Transverse colon (tissue), 4 donors: Measurements from ENCODE around the gene SARDH. TPM values are rescaled to one million over a fixed set of nuclear protein-coding genes. Genes with fewer than 3 reads are reported as not detected.

Experiments used
- DNase-seq: peaks from one replicate; pipeline ENCODE4 v3.0.0-alpha.2; 2019
- H3K27ac ChIP-seq, 4 donors: fragments of 200-600 bp; sonication (generic); 2 replicates each; pipeline ENCODE4 v1.5.1; 2016 to 2018; ENCODE audit warnings: inconsistent platforms in 4 of 4
- H3K27me3 ChIP-seq: fragments of 200-600 bp; sonication (generic); 2 replicates; pipeline ENCODE4 v1.5.1; 2017; ENCODE audit warnings: inconsistent platforms
- H3K36me3 ChIP-seq, 4 donors: fragments of 200-600 bp; sonication (generic); 2 replicates each; pipeline ENCODE4 v1.5.1; 2017 to 2019; ENCODE audit warnings: inconsistent platforms in 4 of 4
- H3K4me1 ChIP-seq, 4 donors: fragments of 200-600 bp; sonication (generic); 2 replicates each; pipeline ENCODE4 v1.5.1; 2017 to 2020; ENCODE audit warnings: inconsistent platforms in 4 of 4
- H3K4me3 ChIP-seq, 4 donors: fragments of 200-600 bp; sonication (generic); 1 replicate in 1 of 4; 2 replicates in 3 of 4; pipeline versions ENCODE4 v1.5.1 to v1.6.1; 2017 to 2019; ENCODE audit warnings: inconsistent platforms in 4 of 4
- H3K9me3 ChIP-seq, 2 donors: fragments of 200-600 bp; sonication (generic); 2 replicates each; pipeline ENCODE4 v1.5.1; 2017 to 2019; ENCODE audit warnings: inconsistent platforms in 2 of 2
- CTCF ChIP-seq, 5 experiments: fragments of 200-600 bp in 3 of 5; fragments of 450-650 bp in 2 of 5; sonication (generic) in 3 of 5; IDR thresholded peaks; 1 replicate in 2 of 5; 2 replicates in 3 of 5; pipeline ENCODE4 v1.5.1; 2016 to 2017; ENCODE audit warnings: antibody characterized with exemption in 5 of 5, inconsistent platforms in 3 of 5, mild to moderate bottlenecking in 2 of 5, moderate library complexity in 1 of 5
- EP300 ChIP-seq: sonication (generic); formaldehyde crosslinking; IDR thresholded peaks from one replicate; pipeline ENCODE4 v1.6.1; 2017; ENCODE audit warnings: antibody characterized with exemption, low read depth
- POLR2A ChIP-seq: fragments of 450-650 bp; IDR thresholded peaks from one replicate; pipeline ENCODE4 v1.6.1; 2016; ENCODE audit warnings: antibody characterized with exemption, mild to moderate bottlenecking, moderate library complexity
- POLR2AphosphoS5 ChIP-seq, 3 donors: sonication (generic); formaldehyde crosslinking; IDR thresholded peaks; one replicate each; pipeline ENCODE4 v1.6.1; 2016; ENCODE audit warnings: antibody characterized with exemption in 3 of 3
- WGBS, 2 donors: methylation state at CpG; one replicate each; pipeline ENCODE4 v1.1.5; 2018; ENCODE audit warnings: low coverage in 1 of 2; 5-methylcytosine and 5-hydroxymethylcytosine counted together
- in situ Hi-C, 4 donors: fragments of 200-750 bp; cut with MboI; loops; one replicate each; pipeline versions ENCODE4 v1.15.0 to v1.15.1; 2017; ENCODE audit warnings: low sequenced_read_pairs in 3 of 4, low pct_ligation_motif_present in 1 of 4, low pct_unique_long_range_greater_than_20kb in 1 of 4
- intact Hi-C: fragments of 100-400 bp; cut with DNase I; formaldehyde crosslinking; loops from one replicate; pipeline ENCODE4 v1.15.1; 2023; ENCODE audit warnings: low total_unique reads
- total RNA-seq, 4 donors: library from RNA; depleted of rRNA; stranded (reverse); fragments of >200 nt; gene quantifications; one replicate each; pipeline ENCODE4 v1.1.0, GENCODE V29; 2016

Gene SARDH
- total RNA-seq, 4 donors from 2014 or later: 0.68 to 1.1 (median 0.95) TPM; not detected in 1

GRCh38 chr9:133770076-133770777, 32.1 kb upstream of the SARDH start:
- intact Hi-C loops: no loop called here
- Histone ChIP-seq H3K4me3 (no peak overlapping the region), H3K9me3 (peaks cover 0 to 7% of the 10 kb centered on the region in 2 donors), H3K36me3 (peaks cover 0 to 20% (median 5%) of the 10 kb centered on the region in 4 donors), H3K27me3 (no peaks in the 10 kb centered on the region), H3K4me1 (no peaks in the 10 kb centered on the region), H3K27ac (no peak overlapping the region)
- no peak for TF ChIP-seq CTCF (IDR thresholded peaks at IDR 0.05)
- TF ChIP-seq POLR2A: no peak
- TF ChIP-seq POLR2AphosphoS5 (IDR thresholded peaks at IDR 0.05): no peak
- TF ChIP-seq EP300: no peak
- in situ Hi-C loops: no loop called here
- WGBS, 2 donors: 80 to 85% methylated on average over 1 to 15 of the region's 16 CpGs
- DNase-seq: no peak

- in situ Hi-C loops: no loop called here
- no peaks in the 10 kb centered on the region for H3K4me1 ChIP-seq
- TF ChIP-seq POLR2AphosphoS5 (IDR thresholded peaks at IDR 0.05) (no peak), CTCF (IDR thresholded peaks at IDR 0.05) (no peak), EP300 (no peak), POLR2A (no peak)
- no peaks in the 10 kb centered on the region for H3K27me3 ChIP-seq
- peaks cover 0 to 7% of the 10 kb centered on the region in 2 donors for H3K9me3 ChIP-seq
- no peak for DNase-seq
- H3K36me3 ChIP-seq: peaks cover 0 to 14% (median 5%) of the 10 kb centered on the region in 4 donors
- no peak overlapping the region for H3K4me3 ChIP-seq
- intact Hi-C loops: no loop called here
- WGBS, 2 donors: 90% methylated on average over 17 of the region's 17 CpGs; no CpG with 5 or more reads in 1 of the 2 donors
- no peak overlapping the region for H3K27ac ChIP-seq
Observed at GRCh38 chr9:133769511-133770075, 31.4 kb upstream of the SARDH start.

GRCh38 chr9:133768859-133769510, 30.8 kb upstream of the SARDH start:
- Histone ChIP-seq H3K27me3 (no peaks in the 10 kb centered on the region), H3K4me1 (no peaks in the 10 kb centered on the region), H3K4me3 (no peak overlapping the region), H3K27ac (no peak overlapping the region), H3K9me3 (peaks cover 0 to 7% of the 10 kb centered on the region in 2 donors), H3K36me3 (peaks cover 0 to 9% (median 4%) of the 10 kb centered on the region in 4 donors)
- in situ Hi-C loops (no loop called here), intact Hi-C loops (no loop called here)
- no peak for DNase-seq
- 91% methylated on average over 15 of the region's 15 CpGs; no CpG with 5 or more reads in 1 of the 2 donors for WGBS, 2 donors
- TF ChIP-seq EP300 (no peak), CTCF (IDR thresholded peaks at IDR 0.05) (no peak), POLR2AphosphoS5 (IDR thresholded peaks at IDR 0.05) (no peak), POLR2A (no peak)

- intact Hi-C loops: no loop called here
- WGBS, 2 donors: 98% methylated on average over 17 of the region's 17 CpGs; no CpG with 5 or more reads in 1 of the 2 donors
- Histone ChIP-seq H3K27ac (no peak overlapping the region), H3K4me3 (no peak overlapping the region), H3K36me3 (peaks cover 0 to 13% (median 4%) of the 10 kb centered on the region in 4 donors), H3K9me3 (peaks cover 0 to 7% of the 10 kb centered on the region in 2 donors), H3K27me3 (no peaks in the 10 kb centered on the region), H3K4me1 (no peaks in the 10 kb centered on the region)
- TF ChIP-seq EP300 (no peak), POLR2A (no peak), POLR2AphosphoS5 (IDR thresholded peaks at IDR 0.05) (no peak), CTCF (IDR thresholded peaks at IDR 0.05) (no peak)
- in situ Hi-C loops: no loop called here
- DNase-seq: no peak
Observed at GRCh38 chr9:133768371-133768858, 30.3 kb upstream of the SARDH start.
